SK-N-SH (cell line): Measurements from ENCODE around the gene UTP25.

Experiments
- EP300 ChIP-seq, 2 experiments: IDR thresholded peaks; 2 replicates each; pipeline versions ENCODE4 v1.4.0 to v1.6.1; 2012; ENCODE audit warnings: borderline replicate concordance in 1 of 2, low read depth in 1 of 2, low read length in 1 of 2
- FOSL2 ChIP-seq: IDR thresholded peaks from 2 replicates; pipeline ENCODE4 v1.4.0; 2012; ENCODE audit warnings: low read depth, mild to moderate bottlenecking, moderate library complexity, borderline replicate concordance
- FOXM1 ChIP-seq: IDR thresholded peaks from 2 replicates; pipeline ENCODE4 v1.4.0; 2012; ENCODE audit warnings: low read depth, mild to moderate bottlenecking
- NFIC ChIP-seq: IDR thresholded peaks from 2 replicates; pipeline ENCODE4 v1.4.0; 2012; ENCODE audit warnings: borderline replicate concordance
- POLR2AphosphoS5 ChIP-seq: IDR thresholded peaks from 2 replicates; pipeline ENCODE4 v1.6.1; 2012; ENCODE audit warnings: low read depth, low read length
- RFX5 ChIP-seq: IDR thresholded peaks from 2 replicates; pipeline ENCODE4 v1.6.1; 2012; ENCODE audit warnings: mild to moderate bottlenecking, improper control_type of control experiment, low read length
- TCF12 ChIP-seq: IDR thresholded peaks from 2 replicates; pipeline ENCODE4 v1.4.0; 2012
- YY1 ChIP-seq: IDR thresholded peaks from 2 replicates; pipeline ENCODE4 v1.4.0; 2012; ENCODE audit warnings: low read depth, mild to moderate bottlenecking
- TF ChIP-seq, protein P1 (sequence below): fragments of 200-600 bp; sonication (generic); IDR thresholded peaks from 2 replicates; pipeline ENCODE4 v1.6.1; 2017; ENCODE audit warnings: antibody characterized with exemption, mild to moderate bottlenecking, moderate library complexity
- TF ChIP-seq, protein P2 (sequence below): IDR thresholded peaks from 2 replicates; pipeline ENCODE4 v1.4.0; 2012; ENCODE audit warnings: low read depth, borderline replicate concordance

DNA sequence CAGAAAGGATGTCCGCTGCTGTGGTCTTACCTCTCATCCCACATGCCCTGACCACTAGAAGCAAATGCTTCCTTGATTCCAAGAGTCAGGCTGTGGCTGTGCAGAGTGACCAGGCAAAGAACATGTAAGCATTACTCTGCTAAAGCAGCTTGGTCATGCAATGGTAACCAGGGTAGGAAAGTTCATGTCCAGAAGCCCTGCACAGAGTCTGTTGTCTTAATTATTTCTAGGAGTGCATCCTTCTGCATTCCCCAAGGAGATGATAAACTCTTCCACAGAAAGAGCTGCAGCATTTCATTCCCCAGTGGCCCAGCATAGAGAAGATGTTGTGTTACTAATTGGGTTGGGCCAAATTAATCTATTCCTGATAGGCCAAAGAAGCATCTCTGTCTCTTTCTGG is 10.1 kb upstream of the UTP25 start:
- TF ChIP-seq POLR2AphosphoS5: no peak
- TF ChIP-seq, protein P1, sequence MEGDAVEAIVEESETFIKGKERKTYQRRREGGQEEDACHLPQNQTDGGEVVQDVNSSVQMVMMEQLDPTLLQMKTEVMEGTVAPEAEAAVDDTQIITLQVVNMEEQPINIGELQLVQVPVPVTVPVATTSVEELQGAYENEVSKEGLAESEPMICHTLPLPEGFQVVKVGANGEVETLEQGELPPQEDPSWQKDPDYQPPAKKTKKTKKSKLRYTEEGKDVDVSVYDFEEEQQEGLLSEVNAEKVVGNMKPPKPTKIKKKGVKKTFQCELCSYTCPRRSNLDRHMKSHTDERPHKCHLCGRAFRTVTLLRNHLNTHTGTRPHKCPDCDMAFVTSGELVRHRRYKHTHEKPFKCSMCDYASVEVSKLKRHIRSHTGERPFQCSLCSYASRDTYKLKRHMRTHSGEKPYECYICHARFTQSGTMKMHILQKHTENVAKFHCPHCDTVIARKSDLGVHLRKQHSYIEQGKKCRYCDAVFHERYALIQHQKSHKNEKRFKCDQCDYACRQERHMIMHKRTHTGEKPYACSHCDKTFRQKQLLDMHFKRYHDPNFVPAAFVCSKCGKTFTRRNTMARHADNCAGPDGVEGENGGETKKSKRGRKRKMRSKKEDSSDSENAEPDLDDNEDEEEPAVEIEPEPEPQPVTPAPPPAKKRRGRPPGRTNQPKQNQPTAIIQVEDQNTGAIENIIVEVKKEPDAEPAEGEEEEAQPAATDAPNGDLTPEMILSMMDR: no peak
- no peak for TF ChIP-seq TCF12
- no peak for TF ChIP-seq YY1
- TF ChIP-seq NFIC: no peak
- no peak for TF ChIP-seq FOXM1
- TF ChIP-seq EP300 (IDR thresholded peaks at IDR 0.05; ENCODE audit: borderline replicate concordance in 1 of 2, low read depth in 1 of 2, low read length in 1 of 2): no peak
- no peak for TF ChIP-seq FOSL2
- no peak for TF ChIP-seq RFX5
- TF ChIP-seq, protein P2, sequence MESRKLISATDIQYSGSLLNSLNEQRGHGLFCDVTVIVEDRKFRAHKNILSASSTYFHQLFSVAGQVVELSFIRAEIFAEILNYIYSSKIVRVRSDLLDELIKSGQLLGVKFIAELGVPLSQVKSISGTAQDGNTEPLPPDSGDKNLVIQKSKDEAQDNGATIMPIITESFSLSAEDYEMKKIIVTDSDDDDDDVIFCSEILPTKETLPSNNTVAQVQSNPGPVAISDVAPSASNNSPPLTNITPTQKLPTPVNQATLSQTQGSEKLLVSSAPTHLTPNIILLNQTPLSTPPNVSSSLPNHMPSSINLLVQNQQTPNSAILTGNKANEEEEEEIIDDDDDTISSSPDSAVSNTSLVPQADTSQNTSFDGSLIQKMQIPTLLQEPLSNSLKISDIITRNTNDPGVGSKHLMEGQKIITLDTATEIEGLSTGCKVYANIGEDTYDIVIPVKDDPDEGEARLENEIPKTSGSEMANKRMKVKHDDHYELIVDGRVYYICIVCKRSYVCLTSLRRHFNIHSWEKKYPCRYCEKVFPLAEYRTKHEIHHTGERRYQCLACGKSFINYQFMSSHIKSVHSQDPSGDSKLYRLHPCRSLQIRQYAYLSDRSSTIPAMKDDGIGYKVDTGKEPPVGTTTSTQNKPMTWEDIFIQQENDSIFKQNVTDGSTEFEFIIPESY: no peak
